Transverse colon (tissue), 4 donors: ENCODE measurements around the gene PDSS2. TPM values are rescaled to one million over a fixed set of nuclear protein-coding genes. Genes with fewer than 3 reads are reported as not detected.

Experiments used
- DNase-seq: peaks from one replicate; pipeline ENCODE4 v3.0.0-alpha.2; 2019
- H3K27ac ChIP-seq, 4 donors: fragments of 200-600 bp; sonication (generic); 2 replicates each; pipeline ENCODE4 v1.5.1; 2016 to 2018; ENCODE audit warnings: inconsistent platforms in 4 of 4
- H3K27me3 ChIP-seq: fragments of 200-600 bp; sonication (generic); 2 replicates; pipeline ENCODE4 v1.5.1; 2017; ENCODE audit warnings: inconsistent platforms
- H3K36me3 ChIP-seq, 4 donors: fragments of 200-600 bp; sonication (generic); 2 replicates each; pipeline ENCODE4 v1.5.1; 2017 to 2019; ENCODE audit warnings: inconsistent platforms in 4 of 4
- H3K4me1 ChIP-seq, 4 donors: fragments of 200-600 bp; sonication (generic); 2 replicates each; pipeline ENCODE4 v1.5.1; 2017 to 2020; ENCODE audit warnings: inconsistent platforms in 4 of 4
- H3K4me3 ChIP-seq, 4 donors: fragments of 200-600 bp; sonication (generic); 1 replicate in 1 of 4; 2 replicates in 3 of 4; pipeline versions ENCODE4 v1.5.1 to v1.6.1; 2017 to 2019; ENCODE audit warnings: inconsistent platforms in 4 of 4
- H3K9me3 ChIP-seq, 2 donors: fragments of 200-600 bp; sonication (generic); 2 replicates each; pipeline ENCODE4 v1.5.1; 2017 to 2019; ENCODE audit warnings: inconsistent platforms in 2 of 2
- CTCF ChIP-seq, 5 experiments: fragments of 200-600 bp in 3 of 5; fragments of 450-650 bp in 2 of 5; sonication (generic) in 3 of 5; IDR thresholded peaks; 1 replicate in 2 of 5; 2 replicates in 3 of 5; pipeline ENCODE4 v1.5.1; 2016 to 2017; ENCODE audit warnings: antibody characterized with exemption in 5 of 5, inconsistent platforms in 3 of 5, mild to moderate bottlenecking in 2 of 5, moderate library complexity in 1 of 5
- EP300 ChIP-seq: sonication (generic); formaldehyde crosslinking; IDR thresholded peaks from one replicate; pipeline ENCODE4 v1.6.1; 2017; ENCODE audit warnings: antibody characterized with exemption, low read depth
- POLR2A ChIP-seq: fragments of 450-650 bp; IDR thresholded peaks from one replicate; pipeline ENCODE4 v1.6.1; 2016; ENCODE audit warnings: antibody characterized with exemption, mild to moderate bottlenecking, moderate library complexity
- POLR2AphosphoS5 ChIP-seq, 3 donors: sonication (generic); formaldehyde crosslinking; IDR thresholded peaks; one replicate each; pipeline ENCODE4 v1.6.1; 2016; ENCODE audit warnings: antibody characterized with exemption in 3 of 3
- WGBS, 2 donors: methylation state at CpG; one replicate each; pipeline ENCODE4 v1.1.5; 2018; ENCODE audit warnings: low coverage in 1 of 2; 5-methylcytosine and 5-hydroxymethylcytosine counted together
- in situ Hi-C, 4 donors: fragments of 200-750 bp; cut with MboI; loops; one replicate each; pipeline versions ENCODE4 v1.15.0 to v1.15.1; 2017; ENCODE audit warnings: low sequenced_read_pairs in 3 of 4, low pct_ligation_motif_present in 1 of 4, low pct_unique_long_range_greater_than_20kb in 1 of 4
- intact Hi-C: fragments of 100-400 bp; cut with DNase I; formaldehyde crosslinking; loops from one replicate; pipeline ENCODE4 v1.15.1; 2023; ENCODE audit warnings: low total_unique reads
- total RNA-seq, 4 donors: library from RNA; depleted of rRNA; stranded (reverse); fragments of >200 nt; gene quantifications; one replicate each; pipeline ENCODE4 v1.1.0, GENCODE V29; 2016

Gene PDSS2
- total RNA-seq, 4 donors from 2014 or later: 3.0 to 32.5 (median 15.6) TPM

DNA sequence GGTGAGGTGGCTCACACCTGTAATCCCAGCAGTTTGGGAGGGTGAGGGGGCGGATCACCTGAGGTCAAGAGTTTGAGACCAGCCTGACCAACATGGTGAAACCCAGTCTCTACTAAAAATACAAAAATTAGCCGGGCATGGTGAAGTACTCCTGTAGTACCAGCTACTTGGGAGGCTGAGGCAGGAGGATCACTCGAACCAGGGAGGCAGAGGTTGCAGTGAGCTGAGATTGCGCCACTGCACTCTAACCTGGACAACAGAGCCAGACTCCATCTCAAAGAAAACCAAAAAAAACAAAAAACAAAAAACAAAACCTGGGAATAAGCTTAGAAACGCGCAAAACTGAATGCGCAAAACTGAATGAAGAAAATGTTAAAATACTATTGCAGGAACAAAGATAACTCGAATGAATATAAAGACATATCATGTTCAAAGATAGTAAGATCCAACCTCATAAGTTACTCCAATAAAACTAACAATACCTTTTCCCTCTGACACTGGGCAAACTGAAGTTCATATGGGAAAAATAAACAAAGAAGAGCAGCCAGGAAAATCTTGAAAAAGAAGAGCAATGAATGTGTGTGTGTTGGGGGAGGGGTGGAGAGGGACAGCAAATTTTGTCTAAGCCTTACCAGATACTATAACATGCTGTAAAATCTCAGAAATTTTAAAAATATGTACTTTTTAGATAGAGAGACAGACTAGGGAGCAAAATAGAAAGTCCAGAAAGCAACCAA lies 243.0 kb downstream of the PDSS2 start:
- TF ChIP-seq POLR2AphosphoS5 (IDR thresholded peaks at IDR 0.05) (no peak), POLR2A (no peak), CTCF (IDR thresholded peaks at IDR 0.05) (no peak), EP300 (no peak)
- Histone ChIP-seq H3K27me3 (no peaks in the 10 kb centered on the region), H3K9me3 (no peaks in the 10 kb centered on the region), H3K27ac (no peak overlapping the region), H3K36me3 (no peaks in the 10 kb centered on the region), H3K4me3 (no peak overlapping the region), H3K4me1 (peaks cover 0 to 14% (median 0%) of the 10 kb centered on the region in 4 donors)
- intact Hi-C loops (no loop called here), in situ Hi-C loops (no loop called here)
- WGBS, 2 donors: 62 to 85% methylated on average over 4 to 8 of the region's 8 CpGs
- no peak for DNase-seq

DNA sequence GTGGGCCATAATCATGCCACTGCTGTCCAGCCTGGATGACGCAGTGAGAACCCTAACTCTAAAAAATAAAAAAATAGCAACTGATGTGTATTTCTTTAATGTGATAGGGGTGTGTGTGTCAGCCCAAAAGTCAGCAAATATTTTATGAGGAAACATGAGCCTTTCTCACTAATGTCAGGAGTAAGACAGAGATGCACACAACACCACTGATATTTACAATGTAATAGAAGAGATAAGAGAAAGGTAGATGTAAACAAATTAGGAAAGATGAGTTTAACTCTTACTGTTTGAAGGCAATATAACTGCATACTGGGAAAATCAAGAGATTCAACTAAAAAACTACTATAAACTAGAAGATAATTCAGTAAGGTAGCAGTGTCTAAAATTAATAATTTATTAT lies 244.0 kb downstream of the PDSS2 start:
- intact Hi-C loops (no loop called here), in situ Hi-C loops (no loop called here)
- no peak overlapping the region for H3K4me3 ChIP-seq
- DNase-seq: no peak
- no peak overlapping the region for H3K27ac ChIP-seq
- TF ChIP-seq POLR2AphosphoS5 (IDR thresholded peaks at IDR 0.05): no peak
- no peak for TF ChIP-seq POLR2A
- TF ChIP-seq CTCF (IDR thresholded peaks at IDR 0.05): no peak
- TF ChIP-seq EP300: no peak
- H3K9me3 ChIP-seq: no peaks in the 10 kb centered on the region
- WGBS, 2 donors: 97 to 100% methylated on average over 1 of the region's 1 CpG
- no peaks in the 10 kb centered on the region for H3K36me3 ChIP-seq
- no peaks in the 10 kb centered on the region for H3K27me3 ChIP-seq
- peaks cover 0 to 14% (median 0%) of the 10 kb centered on the region in 4 donors for H3K4me1 ChIP-seq

DNA sequence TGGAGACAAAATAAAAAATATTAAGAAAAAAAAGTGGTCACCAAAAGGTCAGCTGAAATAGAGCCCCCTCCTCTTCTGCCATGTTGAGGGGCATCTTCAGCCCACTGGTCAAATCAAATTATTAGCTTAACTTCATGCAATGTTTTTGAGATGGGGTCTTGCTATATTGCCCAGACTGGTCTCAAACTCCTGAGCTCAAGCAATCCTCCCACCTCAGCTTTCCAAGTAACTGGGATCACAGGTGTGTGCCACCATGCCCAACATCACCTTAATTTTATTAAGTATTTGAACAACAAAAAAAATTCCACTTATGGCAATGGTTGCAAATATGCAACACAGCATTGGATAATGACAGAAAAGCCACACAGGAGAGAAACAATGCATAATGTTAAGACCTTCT lies 244.7 kb downstream of the PDSS2 start:
- intact Hi-C loops (no loop called here), in situ Hi-C loops (no loop called here)
- DNase-seq: no peak
- no peak overlapping the region for H3K27ac ChIP-seq
- no peaks in the 10 kb centered on the region for H3K36me3 ChIP-seq
- peaks cover 0 to 14% (median 0%) of the 10 kb centered on the region in 4 donors for H3K4me1 ChIP-seq
- no peaks in the 10 kb centered on the region for H3K27me3 ChIP-seq
- no peak for TF ChIP-seq CTCF (IDR thresholded peaks at IDR 0.05)
- TF ChIP-seq POLR2AphosphoS5 (IDR thresholded peaks at IDR 0.05): no peak
- no peak for TF ChIP-seq POLR2A
- no peak for TF ChIP-seq EP300
- H3K9me3 ChIP-seq: no peaks in the 10 kb centered on the region
- H3K4me3 ChIP-seq: no peak overlapping the region

- intact Hi-C loops (no loop called here), in situ Hi-C loops (no loop called here)
- no peak for DNase-seq
- Histone ChIP-seq H3K9me3 (peaks cover 0 to under 1% of the 10 kb centered on the region in 2 donors), H3K27me3 (no peaks in the 10 kb centered on the region), H3K36me3 (no peaks in the 10 kb centered on the region), H3K27ac (no peak overlapping the region), H3K4me3 (no peak overlapping the region), H3K4me1 (no peaks in the 10 kb centered on the region)
- no peak for TF ChIP-seq CTCF (IDR thresholded peaks at IDR 0.05)
- no peak for TF ChIP-seq EP300
- no peak for TF ChIP-seq POLR2A
- no peak for TF ChIP-seq POLR2AphosphoS5 (IDR thresholded peaks at IDR 0.05)
- WGBS, 2 donors: 82 to 86% methylated on average over 8 of the region's 8 CpGs
These were observed 249.7 kb downstream of the PDSS2 start for GRCh38 chr6:107209406-107210305.
